ENCODE data around the gene TCF25.
A peak's percentile ranks its signal among the peaks of the same experiment; 100 is the strongest.

The TCF25 gene

GRCh38 chr16:89855301-89855945 is 18.0 kb upstream of the TCF25 start:
- Histone ChIP-seq H3K27me3 (replicated peaks; ENCODE audit: control insufficient read depth, insufficient read depth, low read length) (no peaks in the 10 kb centered on the region), H3K36me3 (ENCODE audit: control insufficient read depth, insufficient read depth, low read length) (no peaks in the 10 kb centered on the region), H3K4me3 (replicated peaks; ENCODE audit: low read depth, low read length) (no peak overlapping the region)
- no peak for DNase-seq (ENCODE audit: extremely low read depth, insufficient read length)
- TF ChIP-seq CTCF (IDR thresholded peaks at IDR 0.05; ENCODE audit: insufficient read depth, low read length, poor library complexity, severe bottlenecking): no peak

GRCh38 chr16:89855986-89856385 is 17.4 kb upstream of the TCF25 start:
- Histone ChIP-seq H3K36me3 (ENCODE audit: control insufficient read depth, insufficient read depth, low read length) (no peaks in the 10 kb centered on the region), H3K27me3 (replicated peaks; ENCODE audit: control insufficient read depth, insufficient read depth, low read length) (no peaks in the 10 kb centered on the region), H3K4me3 (replicated peaks; ENCODE audit: low read depth, low read length) (no peak overlapping the region)
- no peak for DNase-seq (ENCODE audit: extremely low read depth, insufficient read length)
- no peak for TF ChIP-seq CTCF (IDR thresholded peaks at IDR 0.05; ENCODE audit: insufficient read depth, low read length, poor library complexity, severe bottlenecking)

GRCh38 chr16:89858973-89859614 is 14.3 kb upstream of the TCF25 start:
- Histone ChIP-seq H3K4me3 (replicated peaks; ENCODE audit: low read depth, low read length) (no peak overlapping the region), H3K36me3 (ENCODE audit: control insufficient read depth, insufficient read depth, low read length) (no peaks in the 10 kb centered on the region), H3K27me3 (replicated peaks; ENCODE audit: control insufficient read depth, insufficient read depth, low read length) (no peaks in the 10 kb centered on the region)
- TF ChIP-seq CTCF (IDR thresholded peaks at IDR 0.05; ENCODE audit: insufficient read depth, low read length, poor library complexity, severe bottlenecking): no peak
- DNase-seq (ENCODE audit: extremely low read depth, insufficient read length): no peak

GRCh38 chr16:89859615-89860007 is 13.8 kb upstream of the TCF25 start:
- Histone ChIP-seq H3K4me3 (replicated peaks; ENCODE audit: low read depth, low read length) (no peak overlapping the region), H3K27me3 (replicated peaks; ENCODE audit: control insufficient read depth, insufficient read depth, low read length) (no peaks in the 10 kb centered on the region), H3K36me3 (ENCODE audit: control insufficient read depth, insufficient read depth, low read length) (no peaks in the 10 kb centered on the region)
- TF ChIP-seq CTCF (IDR thresholded peaks at IDR 0.05; ENCODE audit: insufficient read depth, low read length, poor library complexity, severe bottlenecking): no peak
- no peak for DNase-seq (ENCODE audit: extremely low read depth, insufficient read length)

- no peaks in the 10 kb centered on the region for H3K36me3 ChIP-seq (ENCODE audit: control insufficient read depth, insufficient read depth, low read length)
- no peaks in the 10 kb centered on the region for H3K27me3 ChIP-seq (replicated peaks; ENCODE audit: control insufficient read depth, insufficient read depth, low read length)
- peak; percentile 100 for TF ChIP-seq CTCF (IDR thresholded peaks at IDR 0.05; ENCODE audit: insufficient read depth, low read length, poor library complexity, severe bottlenecking)
- no peak overlapping the region for H3K4me3 ChIP-seq (replicated peaks; ENCODE audit: low read depth, low read length)
- peak; percentile 86 for DNase-seq (ENCODE audit: extremely low read depth, insufficient read length)
These were observed 12.6 kb upstream of the TCF25 start for GRCh38 chr16:89860747-89861304.

Measured in GM06990 (cell line).